Kidney (tissue), 14 donors: ENCODE results near the gene DCLK1. TPM values are rescaled to one million over a fixed set of nuclear protein-coding genes. Genes with fewer than 3 reads are reported as not detected.

ENCODE experiments used
- DNase-seq, 5 donors: peaks; one replicate each; pipeline ENCODE4 v3.0.0-alpha.2; 2013 to 2020
- FAIRE-seq: peaks from 2 replicates; lab custom pipeline; 2012; peaks lifted over from hg19 to GRCh38; lab: Jason Lieb, UNC
- H3K27ac ChIP-seq, 2 donors: one replicate each; pipeline ENCODE4 v1.7.0; 2013; ENCODE audit warnings: low read depth in 2 of 2, low read length in 2 of 2, inconsistent platforms in 1 of 2
- H3K27me3 ChIP-seq: one replicate; pipeline ENCODE4 v1.7.1; 2013; ENCODE audit warnings: low read length, inconsistent platforms; ENCODE audit not compliant: control insufficient read depth, insufficient read depth
- H3K36me3 ChIP-seq, 3 donors: one replicate each; pipeline versions ENCODE4 v1.7.0 to v1.7.1; 2013; ENCODE audit warnings: low read length in 3 of 3, control low read depth in 1 of 3, inconsistent platforms in 1 of 3; ENCODE audit not compliant: insufficient read depth in 3 of 3, control insufficient read depth in 2 of 3
- H3K4me1 ChIP-seq, 3 donors: one replicate each; pipeline versions ENCODE4 v1.7.0 to v1.7.1; 2013; ENCODE audit warnings: low read length in 3 of 3, inconsistent platforms in 1 of 3, low read depth in 1 of 3; ENCODE audit not compliant: control insufficient read depth in 2 of 3, insufficient read depth in 2 of 3
- H3K4me3 ChIP-seq, 3 donors: one replicate each; pipeline versions ENCODE4 v1.7.0 to v1.8.1; 2013; ENCODE audit warnings: low read length in 3 of 3, control low read depth in 1 of 3, inconsistent platforms in 1 of 3
- H3K9ac ChIP-seq, 3 donors: one replicate each; pipeline versions ENCODE4 v1.7.0 to v1.7.1; 2013; ENCODE audit warnings: low read length in 3 of 3, control low read depth in 1 of 3, inconsistent platforms in 1 of 3
- H3K9me3 ChIP-seq, 3 donors: one replicate each; pipeline versions ENCODE4 v1.7.0 to v1.7.1; 2013; ENCODE audit warnings: low read length in 3 of 3, control low read depth in 1 of 3, inconsistent platforms in 1 of 3; ENCODE audit not compliant: control insufficient read depth in 2 of 3, insufficient read depth in 1 of 3
- intact Hi-C: fragments of 100-400 bp; cut with DNase I; formaldehyde crosslinking; loops from one replicate; pipeline ENCODE4 v1.11.1; 2022
- polyA plus RNA-seq: library from polyadenylated mRNA; stranded (reverse); fragments of 350-450 nt; fragmentation: Illumina TruSeq; extraction: RNeasy Lipid Tissue Mini Kit (QIAGEN cat#74804); gene quantifications from one replicate; pipeline ENCODE4 v1.2.3, GENCODE V29; 2014; ENCODE audit warnings: low read depth, low replicate concordance; ENCODE audit not compliant: insufficient read depth
- total RNA-seq: library from RNA; stranded (reverse); fragmentation: NEBNext Ultra II Directional; extraction: Animal tissue kit (Norgen Biotek cat#: 25700); gene quantifications from one replicate; pipeline ENCODE4 v1.2.1, GENCODE V29; 2021
- TF ChIP-seq, protein P1 (sequence below): IDR thresholded peaks from 3 replicates; pipeline ENCODE4 v1.5.1; 2012; ENCODE audit warnings: mild to moderate bottlenecking, moderate library complexity, borderline replicate concordance; ENCODE audit not compliant: insufficient read depth; ENCODE audit errors: extremely low read depth
- donor health status: control.
- donor health status: control.
- donor health status: control.
- donor health status: control.
- donor health status: control.
- donor health status: DM: yes; HTN: yes; CAD: no.
- donor health status: Normal renal cell carcinoma (clear cell type).

The DCLK1 gene
- total and polyA plus RNA-seq, 2 donors from 2014 or later, result 0.73 to 8.3 TPM

DNA sequence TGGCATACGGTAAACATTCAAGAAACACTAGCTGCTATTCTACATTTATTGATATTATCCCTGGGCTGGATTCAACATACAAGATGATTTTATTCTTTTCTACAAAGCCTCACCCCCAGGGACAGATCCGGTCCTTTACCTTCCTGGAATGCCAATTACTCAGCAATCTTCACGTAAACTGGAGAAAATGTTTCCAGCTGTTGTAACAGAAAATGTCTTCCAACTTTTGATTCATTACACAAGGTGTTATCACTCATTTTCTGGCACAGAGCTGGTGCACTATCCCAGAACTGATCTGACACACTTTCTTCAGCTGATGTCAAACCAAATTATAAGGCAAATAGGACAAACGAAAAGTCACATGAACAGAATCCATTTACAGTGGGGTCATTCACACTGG is 33.1 kb downstream of the DCLK1 start:
- no peak overlapping the region for H3K27ac ChIP-seq
- FAIRE-seq, result no peak

DNA sequence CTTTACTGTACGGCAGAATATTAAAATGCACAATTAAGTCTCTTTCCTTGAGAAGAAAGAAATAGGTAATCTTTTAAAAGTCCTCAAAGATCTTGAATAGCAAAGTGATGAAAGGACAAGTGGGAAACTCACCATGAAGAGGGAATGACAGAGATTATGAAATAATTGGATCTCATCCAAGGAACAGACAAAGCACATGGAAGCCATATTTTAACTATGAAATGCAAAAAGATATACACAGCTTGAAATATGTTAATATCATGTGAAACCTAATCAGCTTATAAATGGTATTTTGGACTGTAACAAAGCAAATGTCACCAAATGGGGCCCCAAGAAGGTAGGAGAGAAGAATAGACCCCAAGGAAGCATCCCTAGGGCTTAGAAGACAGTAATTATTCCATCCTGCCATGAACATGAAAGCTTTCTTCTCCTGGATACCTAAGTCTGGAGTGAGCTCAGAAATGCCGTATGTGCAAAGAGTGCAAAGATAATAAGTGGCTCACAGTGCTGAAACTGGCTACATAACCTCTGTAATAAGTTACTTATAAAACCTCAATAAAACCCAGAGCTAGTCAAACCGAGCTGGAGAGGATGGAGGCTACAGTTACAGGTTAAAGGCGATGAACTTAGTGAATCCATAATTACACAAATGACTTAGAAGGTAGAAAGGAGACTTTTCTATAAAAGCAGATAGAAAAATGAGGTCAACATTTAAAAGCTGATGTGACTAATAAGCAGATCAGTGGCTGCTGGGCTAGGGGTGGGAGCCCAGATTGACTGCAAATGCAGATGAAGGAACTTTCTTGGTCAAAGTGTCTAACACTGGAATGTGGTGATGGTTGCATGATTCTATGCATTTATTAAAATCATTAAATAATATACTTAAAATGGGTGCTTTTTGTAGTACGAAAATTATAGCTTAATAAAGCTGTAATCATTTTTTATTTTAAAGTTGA is 34.4 kb downstream of the DCLK1 start:
- no peaks in the 10 kb centered on the region for H3K27me3 ChIP-seq
- H3K9ac ChIP-seq, result no peak overlapping the region
- peaks cover 0 to 7% (median 0%) of the 10 kb centered on the region in 3 donors for H3K4me1 ChIP-seq
- DNase-seq (peak in 2 of 5 donors; percentile 41 to 50), FAIRE-seq (no peak)
- TF ChIP-seq, protein P1, sequence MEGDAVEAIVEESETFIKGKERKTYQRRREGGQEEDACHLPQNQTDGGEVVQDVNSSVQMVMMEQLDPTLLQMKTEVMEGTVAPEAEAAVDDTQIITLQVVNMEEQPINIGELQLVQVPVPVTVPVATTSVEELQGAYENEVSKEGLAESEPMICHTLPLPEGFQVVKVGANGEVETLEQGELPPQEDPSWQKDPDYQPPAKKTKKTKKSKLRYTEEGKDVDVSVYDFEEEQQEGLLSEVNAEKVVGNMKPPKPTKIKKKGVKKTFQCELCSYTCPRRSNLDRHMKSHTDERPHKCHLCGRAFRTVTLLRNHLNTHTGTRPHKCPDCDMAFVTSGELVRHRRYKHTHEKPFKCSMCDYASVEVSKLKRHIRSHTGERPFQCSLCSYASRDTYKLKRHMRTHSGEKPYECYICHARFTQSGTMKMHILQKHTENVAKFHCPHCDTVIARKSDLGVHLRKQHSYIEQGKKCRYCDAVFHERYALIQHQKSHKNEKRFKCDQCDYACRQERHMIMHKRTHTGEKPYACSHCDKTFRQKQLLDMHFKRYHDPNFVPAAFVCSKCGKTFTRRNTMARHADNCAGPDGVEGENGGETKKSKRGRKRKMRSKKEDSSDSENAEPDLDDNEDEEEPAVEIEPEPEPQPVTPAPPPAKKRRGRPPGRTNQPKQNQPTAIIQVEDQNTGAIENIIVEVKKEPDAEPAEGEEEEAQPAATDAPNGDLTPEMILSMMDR, result no peak
- H3K36me3 ChIP-seq, result no peaks in the 10 kb centered on the region
- H3K9me3 ChIP-seq, result no peaks in the 10 kb centered on the region
- intact Hi-C loops, result no loop called here
- H3K4me3 ChIP-seq, result no peak overlapping the region
- H3K27ac ChIP-seq, result no peak overlapping the region

More for the DNA sequence above, 33.1 kb downstream of the DCLK1 start:
- no peak overlapping the region for H3K4me3 ChIP-seq
- H3K27me3 ChIP-seq, result no peaks in the 10 kb centered on the region
- TF ChIP-seq, protein P1, result no peak
- no peak for DNase-seq
- H3K9ac ChIP-seq, result no peak overlapping the region
- H3K9me3 ChIP-seq, result no peaks in the 10 kb centered on the region
- no peaks in the 10 kb centered on the region for H3K36me3 ChIP-seq
- H3K4me1 ChIP-seq, result peaks cover 0 to 7% (median 0%) of the 10 kb centered on the region in 3 donors
- intact Hi-C loops, result no loop called here

DNA sequence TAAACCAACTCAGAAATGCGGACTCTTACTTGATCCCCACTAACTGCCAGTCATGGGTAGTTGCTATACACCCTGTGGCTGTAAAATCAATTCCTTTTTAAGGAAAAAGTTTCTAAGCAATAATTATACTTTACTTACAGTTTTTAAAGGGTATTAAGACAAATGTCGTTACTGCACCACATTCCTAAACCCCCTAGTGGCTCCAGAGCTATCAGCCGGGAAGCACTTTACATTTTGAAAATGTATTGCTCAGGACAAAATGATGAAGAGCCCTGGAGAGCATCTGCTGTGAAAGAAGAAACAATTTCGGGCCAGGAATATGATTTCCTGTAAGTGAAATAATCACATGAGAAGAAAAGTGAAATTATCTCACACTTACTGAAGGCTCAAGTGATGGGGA is 36.7 kb downstream of the DCLK1 start:
- peaks cover 0 to 7% (median 0%) of the 10 kb centered on the region in 3 donors for H3K4me1 ChIP-seq
- intact Hi-C loops, result no loop called here
- no peak overlapping the region for H3K9ac ChIP-seq
- DNase-seq, result no peak
- no peaks in the 10 kb centered on the region for H3K36me3 ChIP-seq
- no peaks in the 10 kb centered on the region for H3K27me3 ChIP-seq
- no peaks in the 10 kb centered on the region for H3K9me3 ChIP-seq
- no peak overlapping the region for H3K27ac ChIP-seq
- TF ChIP-seq, protein P1, result no peak
- no peak for FAIRE-seq
- no peak overlapping the region for H3K4me3 ChIP-seq
